Myometrial cell (primary cell): Measurements from ENCODE around the gene EPHB6. TPM values are rescaled to one million over a fixed set of nuclear protein-coding genes. Genes with fewer than 3 reads are reported as not detected.

Experiments used
- total RNA-seq: library from RNA; depleted of rRNA; stranded (reverse); fragments of >200 nt; gene quantifications from 2 replicates; pipeline ENCODE4 v1.2.3, GENCODE V29; 2015

EPHB6 gene, protein sequence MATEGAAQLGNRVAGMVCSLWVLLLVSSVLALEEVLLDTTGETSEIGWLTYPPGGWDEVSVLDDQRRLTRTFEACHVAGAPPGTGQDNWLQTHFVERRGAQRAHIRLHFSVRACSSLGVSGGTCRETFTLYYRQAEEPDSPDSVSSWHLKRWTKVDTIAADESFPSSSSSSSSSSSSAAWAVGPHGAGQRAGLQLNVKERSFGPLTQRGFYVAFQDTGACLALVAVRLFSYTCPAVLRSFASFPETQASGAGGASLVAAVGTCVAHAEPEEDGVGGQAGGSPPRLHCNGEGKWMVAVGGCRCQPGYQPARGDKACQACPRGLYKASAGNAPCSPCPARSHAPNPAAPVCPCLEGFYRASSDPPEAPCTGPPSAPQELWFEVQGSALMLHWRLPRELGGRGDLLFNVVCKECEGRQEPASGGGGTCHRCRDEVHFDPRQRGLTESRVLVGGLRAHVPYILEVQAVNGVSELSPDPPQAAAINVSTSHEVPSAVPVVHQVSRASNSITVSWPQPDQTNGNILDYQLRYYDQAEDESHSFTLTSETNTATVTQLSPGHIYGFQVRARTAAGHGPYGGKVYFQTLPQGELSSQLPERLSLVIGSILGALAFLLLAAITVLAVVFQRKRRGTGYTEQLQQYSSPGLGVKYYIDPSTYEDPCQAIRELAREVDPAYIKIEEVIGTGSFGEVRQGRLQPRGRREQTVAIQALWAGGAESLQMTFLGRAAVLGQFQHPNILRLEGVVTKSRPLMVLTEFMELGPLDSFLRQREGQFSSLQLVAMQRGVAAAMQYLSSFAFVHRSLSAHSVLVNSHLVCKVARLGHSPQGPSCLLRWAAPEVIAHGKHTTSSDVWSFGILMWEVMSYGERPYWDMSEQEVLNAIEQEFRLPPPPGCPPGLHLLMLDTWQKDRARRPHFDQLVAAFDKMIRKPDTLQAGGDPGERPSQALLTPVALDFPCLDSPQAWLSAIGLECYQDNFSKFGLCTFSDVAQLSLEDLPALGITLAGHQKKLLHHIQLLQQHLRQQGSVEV
- total RNA-seq = 23.9 and 25.4 TPM in 2 replicates

GRCh38 chr7:142854372-142855113 is at the start of gene EPHB6:
TSS of gene EPHB6 (plus strand) at chr7:142855076. CDS start at chr7:142863228, 8,152 bp downstream.

DNA sequence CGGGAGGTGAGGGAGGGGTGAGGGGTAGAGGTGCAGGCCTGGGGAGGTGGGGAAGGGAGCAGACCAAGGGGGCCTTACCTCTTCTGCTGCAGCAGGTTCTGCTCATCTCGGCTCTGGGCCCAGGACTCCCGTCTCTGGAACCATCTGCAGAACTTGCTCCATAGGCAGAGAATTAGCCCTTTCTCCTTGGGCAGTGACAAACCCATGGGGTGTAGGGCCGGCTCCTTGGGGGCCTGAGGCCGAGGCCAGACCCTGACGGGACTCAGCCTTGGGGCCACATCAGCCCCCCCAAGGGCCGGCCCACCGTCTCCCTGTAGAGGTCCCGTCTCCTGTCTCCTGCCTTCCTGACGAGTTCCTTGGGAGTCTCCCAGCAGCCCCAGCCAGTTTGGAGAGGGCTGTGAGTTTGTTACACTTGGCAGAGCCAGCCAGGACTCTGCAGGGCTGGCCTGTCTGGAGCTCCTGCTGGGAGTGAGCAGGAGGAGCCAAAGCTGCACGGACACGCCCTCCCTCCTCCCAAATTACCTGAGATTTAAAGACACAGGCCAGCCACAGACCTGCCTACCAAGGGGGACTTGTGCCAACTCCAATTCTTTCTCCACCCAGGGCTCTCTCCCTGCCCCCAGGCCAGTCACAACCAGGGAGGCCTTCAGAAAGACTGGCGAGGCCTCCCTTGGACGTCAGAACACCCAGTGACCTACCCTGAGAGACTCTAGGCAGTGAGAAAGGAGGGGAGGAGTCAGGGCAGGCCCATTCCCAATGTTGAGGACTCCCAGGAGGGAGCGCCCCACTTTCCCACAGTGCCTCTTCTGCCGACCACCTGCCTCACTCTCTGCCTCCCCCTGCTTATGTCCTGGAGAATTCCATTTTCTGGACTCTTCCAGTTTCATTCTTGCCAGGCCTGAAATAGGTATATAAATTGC is 30.7 kb downstream of the EPHB6 start, which contains the start of gene TRPV6:
Gene TRPV6, minus strand, starts transcription at position 435 of the 920 bp plus-strand sequence.

Other genes starting within 250 kb of the EPHB6 start
- gene PRSS1, start 105.6 kb upstream of the EPHB6 start, total RNA-seq = not detected in 2 replicates
- gene PRSS2, start 84.1 kb upstream of the EPHB6 start, total RNA-seq = not detected in 2 replicates
- not detected in 2 replicates for gene TRPV6, start 30.7 kb downstream of the EPHB6 start, total RNA-seq
- not detected in 2 replicates for gene TRPV5, start 78.7 kb downstream of the EPHB6 start, total RNA-seq
- gene LLCFC1, start 84.4 kb downstream of the EPHB6 start, total RNA-seq = not detected in 2 replicates
- gene KEL, start 107.3 kb downstream of the EPHB6 start, total RNA-seq = not detected in 2 replicates
- gene OR9A2, start 172.1 kb downstream of the EPHB6 start, total RNA-seq = not detected in 2 replicates
- not detected in 2 replicates for gene OR6V1, start 197.3 kb downstream of the EPHB6 start, total RNA-seq